Measurements from ENCODE around the gene STAMBPL1.

STAMBPL1 gene

GRCh38 chr10:88933564-88933963, 53.5 kb downstream of the STAMBPL1 start:
- no peak for TF ChIP-seq CTCF (IDR thresholded peaks at IDR 0.05; ENCODE audit: insufficient read depth, low read depth, low read length, missing control alignments)
- no peak for DNase-seq (ENCODE audit: low read depth)
- H3K4me3 ChIP-seq (ENCODE audit: low read length), result no peak overlapping the region

- peak; percentile 98 for TF ChIP-seq CTCF (IDR thresholded peaks at IDR 0.05; ENCODE audit: insufficient read depth, low read depth, low read length, missing control alignments)
- H3K4me3 ChIP-seq (ENCODE audit: low read length), result no peak overlapping the region
- DNase-seq (ENCODE audit: low read depth), result peak; percentile 89
Measured at GRCh38 chr10:88934900-88935672, 55.0 kb downstream of the STAMBPL1 start.

- TF ChIP-seq CTCF (IDR thresholded peaks at IDR 0.05; ENCODE audit: insufficient read depth, low read depth, low read length, missing control alignments), result no peak
- DNase-seq (ENCODE audit: low read depth), result no peak
Measured at GRCh38 chr10:88936656-88937055, 56.6 kb downstream of the STAMBPL1 start.

GRCh38 chr10:88938039-88938438, 58.0 kb downstream of the STAMBPL1 start:
- DNase-seq (ENCODE audit: low read depth), result no peak
- H3K4me3 ChIP-seq (ENCODE audit: low read length), result no peak overlapping the region
- no peak for TF ChIP-seq CTCF (IDR thresholded peaks at IDR 0.05; ENCODE audit: insufficient read depth, low read depth, low read length, missing control alignments)

More at GRCh38 chr10:88936656-88937055, 56.6 kb downstream of the STAMBPL1 start:
- H3K4me3 ChIP-seq (ENCODE audit: low read length), result no peak overlapping the region

GRCh38 chr10:88938938-88939337, 58.9 kb downstream of the STAMBPL1 start:
- DNase-seq (ENCODE audit: low read depth), result no peak
- TF ChIP-seq CTCF (IDR thresholded peaks at IDR 0.05; ENCODE audit: insufficient read depth, low read depth, low read length, missing control alignments), result no peak
- H3K4me3 ChIP-seq (ENCODE audit: low read length), result no peak overlapping the region

GRCh38 chr10:88941026-88941425, 61.0 kb downstream of the STAMBPL1 start:
- no peak overlapping the region for H3K4me3 ChIP-seq (ENCODE audit: low read length)
- no peak for TF ChIP-seq CTCF (IDR thresholded peaks at IDR 0.05; ENCODE audit: insufficient read depth, low read depth, low read length, missing control alignments)
- DNase-seq (ENCODE audit: low read depth), result no peak

GRCh38 chr10:88943778-88944177, 63.7 kb downstream of the STAMBPL1 start:
- no peak for DNase-seq (ENCODE audit: low read depth)
- TF ChIP-seq CTCF (IDR thresholded peaks at IDR 0.05; ENCODE audit: insufficient read depth, low read depth, low read length, missing control alignments), result no peak
- H3K4me3 ChIP-seq (ENCODE audit: low read length), result no peak overlapping the region

All from epithelial cell of esophagus (primary cell).